NCI-H146 treated with DMSO at 0.1 percent for 48 hours (cell line): ENCODE data around the gene TRERF1.
"Not testable (repeated sequence)": the region's sequence is repeated elsewhere in the genome, so short reads cannot be mapped to it uniquely, and the experiment has no call there.

Source experiments
- DNase-seq: peaks from one replicate; lab custom pipeline; 2025; ENCODE audit not compliant: unreplicated experiment; lab: John Stamatoyannopoulos, UW

Gene TRERF1

DNA sequence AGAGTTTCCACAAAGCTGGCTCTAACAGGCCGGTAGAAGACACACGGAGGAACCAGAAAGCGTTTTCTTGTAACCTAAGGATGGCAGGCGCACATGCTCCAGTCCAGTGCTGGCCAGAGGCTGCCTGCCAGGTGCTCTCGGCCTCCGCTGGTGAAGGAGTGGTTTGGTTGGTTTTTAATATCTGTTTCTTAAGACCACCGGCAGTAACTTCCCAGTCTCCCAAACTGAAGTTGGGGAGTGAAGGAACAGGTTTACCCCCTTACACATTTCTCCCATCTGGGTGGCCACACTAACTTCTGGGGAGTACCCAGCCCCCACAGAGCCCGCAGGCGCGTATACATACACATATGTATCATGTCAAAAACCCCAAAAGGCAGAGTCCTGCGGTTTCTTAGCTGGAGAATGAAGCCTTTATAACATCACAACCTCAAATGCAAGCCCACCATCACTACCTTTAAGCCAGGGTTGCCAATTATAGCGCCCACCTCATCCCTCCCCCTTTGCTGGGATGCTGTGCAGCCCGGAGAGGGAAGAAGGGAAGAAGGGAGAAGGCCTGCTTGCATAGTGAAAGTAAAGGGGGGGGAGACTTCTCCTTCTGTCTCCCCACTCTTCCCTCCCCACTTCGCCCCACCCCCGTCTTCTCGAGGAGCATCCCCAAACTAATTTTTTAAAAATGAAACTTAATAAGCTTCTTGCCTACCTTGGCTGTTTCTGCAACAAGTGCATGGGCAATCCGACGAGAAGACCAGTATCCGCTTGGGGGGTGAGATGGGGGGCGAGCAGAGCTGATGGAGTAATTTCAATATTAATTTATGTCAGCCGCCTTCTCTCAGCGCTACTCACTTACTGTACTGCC, 1.0 kb downstream of the TRERF1 start:
- no peak for DNase-seq

DNA sequence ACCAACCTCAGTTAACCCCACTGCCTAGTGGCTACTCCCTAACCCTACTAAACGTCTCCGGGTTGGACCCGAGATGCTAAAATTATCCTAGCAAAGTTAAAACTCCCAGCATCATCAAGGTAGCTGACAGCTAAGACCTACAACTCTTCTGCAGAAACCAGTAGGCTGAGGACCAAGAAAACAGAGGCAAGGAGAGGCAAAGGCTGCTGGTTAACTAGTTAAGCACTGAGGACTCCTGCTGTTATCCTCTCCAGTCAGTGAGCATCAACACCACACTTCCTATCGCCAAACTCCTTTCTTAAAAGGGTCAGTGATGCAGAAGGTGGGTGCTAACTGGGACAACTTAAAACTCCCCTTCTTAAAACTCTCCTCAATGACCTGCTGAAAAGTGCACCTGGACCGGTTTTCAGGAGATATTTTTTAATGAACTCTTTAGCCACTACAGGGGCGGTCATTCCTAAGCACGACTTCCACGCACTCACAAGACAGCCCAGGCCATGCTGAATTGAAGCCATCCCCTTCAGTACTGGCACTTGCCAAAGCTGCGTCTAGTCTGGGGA, 1.7 kb downstream of the TRERF1 start:
- no peak for DNase-seq

DNA sequence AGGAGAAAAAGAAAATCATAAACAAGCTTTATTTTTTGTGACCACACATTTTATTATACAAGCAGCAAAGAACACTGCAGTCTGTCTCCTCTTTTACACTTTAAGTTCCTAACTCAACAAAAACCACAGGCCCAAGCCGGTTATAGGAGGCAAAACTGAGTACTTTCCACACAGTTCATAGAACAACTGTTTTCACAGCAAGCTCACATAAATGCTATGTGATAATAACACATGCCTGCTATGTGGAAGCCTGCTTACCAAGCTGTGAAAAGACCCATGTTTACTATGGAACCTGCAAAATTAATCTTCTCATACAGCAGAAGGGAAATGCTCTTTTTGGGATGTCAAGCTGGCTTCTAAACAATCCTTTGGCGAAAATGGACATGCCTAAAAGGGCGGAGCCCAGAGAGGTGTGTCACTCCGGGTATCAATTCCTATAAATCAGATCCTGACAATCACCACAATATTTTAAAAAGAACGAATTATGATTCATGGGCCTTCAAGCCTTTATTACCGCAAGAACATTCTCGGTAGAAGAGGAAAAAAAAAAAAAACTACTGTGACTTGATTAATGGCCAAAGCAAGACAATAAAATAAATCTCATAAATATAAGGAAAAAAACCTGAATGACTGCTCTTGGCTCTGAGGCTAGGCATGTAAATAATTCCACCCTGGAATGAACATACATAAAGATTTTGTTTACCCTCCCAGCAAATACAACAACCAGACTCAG, 2.6 kb downstream of the TRERF1 start:
- no peak for DNase-seq

DNA sequence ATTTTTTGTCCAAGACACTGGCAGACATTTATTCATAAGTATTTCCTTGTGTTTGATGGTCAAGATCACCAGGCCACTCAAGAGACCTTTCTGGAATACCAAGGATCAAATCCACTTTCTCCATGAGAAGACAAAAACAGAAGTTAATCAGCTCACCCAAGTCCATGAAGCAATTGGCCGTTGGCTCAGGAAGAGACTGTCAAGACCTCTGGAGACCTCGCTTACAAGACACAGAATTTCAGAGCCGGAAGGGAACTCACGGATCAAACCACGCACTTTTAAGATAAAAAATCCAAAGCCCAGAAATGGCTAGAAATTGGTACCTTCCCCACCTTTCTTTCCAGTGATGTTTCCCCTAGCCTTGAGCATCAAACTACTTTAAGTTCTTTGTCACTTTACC, 3.3 kb downstream of the TRERF1 start:
- DNase-seq = no peak

DNA sequence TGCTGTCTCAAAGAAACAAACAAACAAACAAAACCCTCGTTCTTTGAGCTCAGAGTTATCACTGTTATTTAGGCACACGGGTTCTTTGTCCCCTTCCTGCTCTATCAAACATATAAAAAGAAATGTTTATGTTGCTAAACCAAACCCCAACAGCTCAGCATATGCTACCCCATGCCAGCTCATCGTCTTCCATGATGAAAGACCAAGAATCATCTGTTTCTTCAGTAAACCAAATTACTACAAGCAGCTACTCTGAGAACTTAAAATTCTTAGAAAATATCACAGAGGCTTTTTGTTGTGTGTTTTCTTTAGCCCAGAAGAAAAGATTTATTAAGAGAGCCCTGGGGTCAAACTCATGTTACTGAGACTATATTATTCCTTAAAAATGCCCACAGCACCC, 4.7 kb downstream of the TRERF1 start:
- DNase-seq = no peak

DNA sequence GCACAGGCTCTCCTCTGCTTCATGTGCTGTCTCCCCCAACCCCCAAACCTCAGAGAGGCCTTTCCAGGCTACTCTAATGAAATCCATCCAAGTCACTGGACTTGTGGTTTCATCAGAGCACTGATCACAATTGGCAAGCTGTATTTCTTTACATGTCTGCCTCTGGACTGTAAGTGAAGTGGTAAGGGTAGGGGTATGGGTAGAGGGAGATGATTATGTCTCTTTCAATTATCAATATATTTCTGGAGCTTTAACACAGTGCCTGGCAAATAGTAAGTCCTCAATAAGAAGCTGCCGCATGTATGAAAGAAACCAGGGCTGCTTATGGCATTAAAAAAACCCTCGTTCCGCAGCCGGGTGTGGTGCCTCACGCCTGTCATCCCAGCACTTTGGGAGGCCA, 5.4 kb downstream of the TRERF1 start:
- no peak for DNase-seq

DNA sequence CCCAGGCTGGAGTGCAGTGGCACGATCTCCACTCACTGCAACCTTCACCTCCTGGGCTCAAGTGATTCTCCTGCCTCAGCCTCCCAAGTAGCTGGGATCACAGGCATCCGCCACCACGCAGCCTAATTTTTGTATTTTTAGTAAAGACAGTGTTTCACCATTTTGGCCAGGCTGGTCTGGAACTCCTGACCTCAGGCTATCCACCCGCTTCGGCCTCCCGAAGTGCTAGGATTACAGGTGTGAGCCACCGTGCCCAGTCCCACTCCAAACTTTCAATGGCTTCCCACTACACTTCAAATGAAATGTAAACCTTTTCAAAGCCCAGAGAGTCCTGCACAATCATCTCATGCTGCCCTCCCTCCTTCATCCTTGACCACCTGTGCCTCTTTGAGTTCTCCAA, 5.8 kb downstream of the TRERF1 start:
- DNase-seq = not testable (repeated sequence)

DNA sequence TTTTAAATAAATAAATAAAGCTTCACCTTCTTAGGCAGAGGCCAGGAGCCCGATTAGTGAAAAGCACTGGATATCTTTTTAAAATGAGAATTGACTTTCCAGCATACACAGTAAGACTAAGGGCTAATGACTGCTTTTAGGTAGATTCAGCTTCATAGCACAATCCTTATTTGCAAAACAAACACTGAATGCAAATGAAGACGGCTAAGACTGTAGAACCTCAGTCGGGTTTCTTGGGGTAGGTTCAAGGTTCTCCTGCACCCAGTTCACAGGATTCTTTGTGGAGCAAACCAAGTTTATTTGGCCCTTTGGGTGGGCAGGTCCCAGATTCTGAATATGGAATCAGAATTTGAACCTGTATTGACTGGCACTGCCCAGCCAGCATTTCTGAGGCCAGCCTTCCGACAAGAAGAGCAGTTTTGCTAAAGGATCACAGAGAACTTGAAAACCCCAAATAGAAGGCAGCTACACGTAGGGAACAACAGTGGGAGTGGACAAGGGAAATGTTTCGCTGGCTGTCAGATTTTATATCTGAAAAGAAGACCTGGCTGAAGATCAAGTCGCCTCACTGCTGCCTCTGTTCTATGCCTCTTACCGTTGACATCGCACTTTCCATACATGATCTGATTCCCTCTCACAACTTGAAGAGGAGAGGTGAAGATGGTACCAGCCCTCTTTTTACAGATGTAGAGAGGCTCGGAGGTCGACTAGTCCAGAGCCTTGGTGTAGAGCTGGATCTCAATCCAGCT, 8.2 kb downstream of the TRERF1 start:
- no peak for DNase-seq

DNA sequence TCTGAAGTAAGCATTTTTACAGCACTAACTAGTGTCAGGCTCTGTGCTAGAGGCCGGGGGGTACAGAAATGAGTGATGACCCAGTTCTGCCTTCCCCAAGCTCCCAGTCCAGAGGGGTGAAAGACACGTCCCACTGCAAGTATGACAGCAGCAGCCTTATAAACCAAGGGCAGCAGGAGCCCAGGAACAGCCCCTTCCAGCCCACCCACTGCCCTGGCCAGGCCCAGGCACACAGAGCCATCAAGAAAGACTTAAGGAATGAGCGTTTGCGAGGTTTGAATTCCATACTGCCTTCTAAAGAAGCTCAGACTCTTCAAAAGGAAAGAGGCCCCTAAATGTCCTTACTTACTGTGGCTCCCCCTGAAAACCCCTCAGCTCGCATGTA, 10.0 kb downstream of the TRERF1 start:
- DNase-seq = no peak

DNA sequence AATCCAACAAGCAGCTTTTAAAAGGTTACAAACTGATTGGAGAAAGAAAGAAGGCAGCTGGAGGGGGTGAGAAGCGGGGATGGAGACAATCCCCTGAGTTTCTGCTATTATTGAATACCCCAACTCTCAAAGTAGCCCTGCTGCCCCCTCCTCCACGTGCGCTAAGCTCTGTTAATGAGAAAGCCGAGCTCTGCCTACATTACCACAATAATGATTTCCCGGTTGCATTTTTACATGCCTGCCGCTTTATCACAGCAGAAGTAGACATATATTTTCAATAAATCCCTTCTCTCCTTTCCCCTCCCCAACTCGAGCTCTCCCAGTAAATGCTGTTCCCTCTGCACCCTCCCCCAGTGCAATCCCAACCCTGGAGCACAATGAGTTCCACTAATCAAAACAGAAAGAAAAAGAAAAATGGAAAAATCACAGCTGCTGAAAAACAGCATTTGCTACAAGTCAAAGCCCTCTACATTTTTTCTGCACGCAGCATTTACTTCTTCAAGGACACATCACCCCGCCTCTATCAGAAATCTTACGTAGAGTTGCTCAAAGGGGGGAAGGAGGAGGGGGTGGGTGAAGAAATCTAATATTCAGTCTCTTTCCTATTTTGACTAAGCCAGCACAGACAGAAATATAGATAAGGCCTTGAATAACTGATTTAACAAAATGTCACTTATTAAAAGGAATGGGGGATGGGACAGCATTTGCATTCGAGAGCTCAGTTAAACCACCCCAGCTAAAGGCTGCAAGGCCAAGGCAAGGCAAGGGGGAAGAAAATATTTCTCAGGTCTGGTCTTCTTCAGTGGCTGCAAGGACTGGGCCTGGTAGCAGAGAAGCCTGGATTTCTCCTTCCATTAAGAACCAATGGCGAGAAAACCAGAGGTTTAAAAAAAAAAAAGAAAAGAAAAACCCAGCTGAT, 10.7 kb downstream of the TRERF1 start:
- no peak for DNase-seq

DNA sequence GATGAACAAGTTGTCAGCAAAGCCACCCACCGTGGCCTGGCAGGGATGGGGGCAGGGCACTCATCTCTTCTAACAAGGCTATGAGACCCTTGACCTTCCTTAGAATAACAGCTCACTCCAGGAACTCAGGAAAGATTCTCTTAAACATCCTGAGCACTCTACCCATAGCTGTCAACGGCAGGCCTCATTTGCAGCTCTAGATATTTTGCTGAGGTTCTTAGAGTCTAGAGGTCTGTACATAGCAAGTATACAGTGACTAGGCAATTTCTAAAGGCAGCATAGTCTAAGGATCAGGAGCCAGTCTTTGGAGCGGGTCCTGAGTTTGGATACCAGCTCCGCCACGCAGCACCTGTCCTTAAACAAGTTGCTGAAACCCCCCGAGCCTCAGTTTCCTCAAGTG, 11.7 kb downstream of the TRERF1 start:
- DNase-seq = no peak

DNA sequence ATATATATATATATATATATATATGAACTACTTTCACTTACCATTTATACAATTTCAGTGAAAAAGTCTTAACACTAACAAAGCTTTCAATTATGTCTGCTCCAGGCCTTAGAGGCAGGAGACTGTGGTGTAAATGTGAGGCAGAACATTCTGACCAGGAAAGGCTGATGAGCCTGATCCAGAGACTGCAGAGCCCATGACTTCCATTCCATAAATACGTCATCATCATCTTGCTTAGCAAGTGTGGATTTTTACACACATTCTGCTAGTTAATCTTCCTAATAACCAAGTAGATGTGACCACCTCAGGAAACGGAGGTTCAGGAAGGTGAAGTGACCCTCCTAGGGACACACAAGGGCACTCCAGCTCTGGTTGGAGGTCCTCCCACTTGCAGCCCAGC, 14.9 kb downstream of the TRERF1 start:
- DNase-seq = no peak

DNA sequence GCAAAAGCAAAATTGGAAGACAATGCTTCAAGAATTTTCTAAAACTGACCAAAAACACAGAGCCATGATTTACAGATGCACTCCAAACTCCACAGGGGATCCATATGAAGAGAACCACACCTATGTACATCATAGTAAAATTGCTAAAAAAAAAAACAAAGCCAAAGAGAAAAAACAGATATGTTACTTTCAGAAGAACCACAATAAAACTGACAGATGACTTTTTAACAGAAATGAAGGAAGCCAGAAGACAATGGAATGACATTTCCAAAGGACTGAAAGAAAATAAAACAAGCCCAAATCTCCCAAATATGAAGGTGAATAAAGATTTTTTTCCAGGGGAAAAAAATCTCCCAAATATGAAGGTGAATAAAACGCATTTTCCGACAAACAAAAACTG, 17.5 kb downstream of the TRERF1 start:
- no peak for DNase-seq

DNA sequence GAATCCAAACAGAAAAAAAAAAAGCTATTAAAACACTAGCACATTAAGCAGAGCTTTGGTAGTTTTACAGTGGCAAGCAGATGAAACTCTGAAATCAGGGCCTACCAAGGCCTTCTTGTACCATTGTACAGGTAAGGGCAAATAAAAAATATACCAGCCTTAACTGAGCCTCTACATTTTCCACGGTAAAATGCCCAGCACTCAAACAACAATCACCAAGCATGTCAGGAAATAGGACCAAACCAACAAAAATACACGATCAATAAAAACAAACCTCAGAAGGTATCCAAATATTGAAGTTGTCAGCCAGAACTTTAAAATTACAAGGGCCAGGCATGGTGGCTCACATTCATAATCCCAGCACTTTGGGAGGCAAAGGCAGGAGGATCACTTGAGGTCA, 18.3 kb downstream of the TRERF1 start:
- DNase-seq = no peak

DNA sequence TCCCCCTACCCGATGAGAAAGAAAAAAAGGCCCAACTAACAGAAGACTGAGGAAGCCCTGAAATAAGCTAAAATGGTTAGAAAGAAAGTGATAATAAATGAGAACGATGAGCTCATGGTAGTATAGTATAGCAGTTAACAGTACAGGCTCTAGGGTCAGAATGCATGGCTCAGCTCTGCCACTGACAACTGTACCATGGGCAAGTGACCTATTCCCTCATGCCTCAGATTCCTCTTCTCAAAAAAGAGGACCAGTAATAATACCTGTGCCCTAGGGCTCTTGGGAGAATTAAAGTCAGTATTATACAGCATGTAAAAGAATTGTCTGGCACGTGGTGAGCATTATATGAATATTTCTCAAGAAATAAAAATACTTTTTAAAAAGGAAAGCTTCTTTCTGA, 19.8 kb downstream of the TRERF1 start:
- DNase-seq = no peak

DNA sequence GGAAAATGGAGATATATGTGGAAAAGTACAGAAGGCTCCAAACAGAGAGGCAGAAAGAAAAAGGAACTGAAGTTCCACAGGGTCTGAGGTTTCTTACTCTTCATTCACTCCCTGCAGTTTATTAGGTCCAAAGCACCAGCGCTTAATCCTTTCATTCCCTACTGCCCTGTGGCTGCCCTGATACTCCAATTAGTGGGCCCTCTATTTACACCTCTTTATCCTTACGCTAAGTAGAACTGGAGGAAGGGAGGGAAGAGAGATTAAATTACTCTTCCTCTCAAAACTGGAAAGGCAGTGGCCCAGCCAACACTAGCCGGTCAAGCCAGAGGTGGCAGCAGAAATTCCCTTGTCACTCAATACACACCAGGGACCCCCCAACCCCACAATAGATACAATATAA, 20.4 kb downstream of the TRERF1 start:
- no peak for DNase-seq

DNA sequence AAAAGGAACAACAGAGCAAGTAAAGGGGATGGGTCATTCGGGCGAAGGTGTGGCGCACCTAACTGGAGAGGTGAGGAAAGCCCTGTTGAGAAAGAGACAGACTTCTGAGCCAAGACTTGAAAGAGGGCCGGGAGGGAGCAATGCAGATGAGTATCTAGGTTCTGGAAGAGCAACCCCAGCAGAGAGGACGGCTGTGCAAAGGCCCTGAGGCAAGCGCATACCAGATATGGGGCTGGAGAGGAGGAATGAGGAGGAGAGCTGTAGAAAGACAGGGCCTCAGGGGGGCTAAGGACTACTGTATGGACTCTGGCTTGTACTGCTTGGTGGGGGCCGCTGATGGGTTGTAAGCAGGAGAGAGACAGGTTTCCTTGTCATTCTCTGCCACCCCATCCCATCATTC, 21.9 kb downstream of the TRERF1 start:
- no peak for DNase-seq

DNA sequence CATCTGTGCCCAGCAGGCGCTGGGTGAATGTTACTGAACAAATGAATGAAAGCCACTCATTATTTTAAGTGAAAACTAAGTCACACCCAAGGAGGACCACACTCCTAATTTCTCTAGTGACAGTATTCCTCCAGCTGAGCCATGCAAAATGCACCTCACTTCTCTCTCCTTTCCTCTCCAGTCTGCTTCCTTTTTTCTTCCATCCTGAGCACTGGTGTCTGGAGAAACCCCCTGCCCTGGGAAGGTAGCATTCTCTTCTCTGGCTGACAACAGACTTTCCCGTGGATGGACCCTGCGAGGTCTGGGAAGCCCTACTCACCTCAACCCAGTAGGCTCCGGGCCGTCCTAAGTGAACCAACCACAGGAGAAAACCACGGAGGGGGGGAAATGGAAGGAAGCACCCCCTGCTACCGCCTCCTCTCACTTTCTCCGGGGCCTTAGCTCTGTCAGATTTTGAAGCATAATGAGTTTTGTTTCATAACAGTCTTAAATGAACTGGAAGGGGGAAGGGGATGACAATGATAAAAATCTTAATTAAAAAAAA, 22.6 kb downstream of the TRERF1 start:
- no peak for DNase-seq

DNA sequence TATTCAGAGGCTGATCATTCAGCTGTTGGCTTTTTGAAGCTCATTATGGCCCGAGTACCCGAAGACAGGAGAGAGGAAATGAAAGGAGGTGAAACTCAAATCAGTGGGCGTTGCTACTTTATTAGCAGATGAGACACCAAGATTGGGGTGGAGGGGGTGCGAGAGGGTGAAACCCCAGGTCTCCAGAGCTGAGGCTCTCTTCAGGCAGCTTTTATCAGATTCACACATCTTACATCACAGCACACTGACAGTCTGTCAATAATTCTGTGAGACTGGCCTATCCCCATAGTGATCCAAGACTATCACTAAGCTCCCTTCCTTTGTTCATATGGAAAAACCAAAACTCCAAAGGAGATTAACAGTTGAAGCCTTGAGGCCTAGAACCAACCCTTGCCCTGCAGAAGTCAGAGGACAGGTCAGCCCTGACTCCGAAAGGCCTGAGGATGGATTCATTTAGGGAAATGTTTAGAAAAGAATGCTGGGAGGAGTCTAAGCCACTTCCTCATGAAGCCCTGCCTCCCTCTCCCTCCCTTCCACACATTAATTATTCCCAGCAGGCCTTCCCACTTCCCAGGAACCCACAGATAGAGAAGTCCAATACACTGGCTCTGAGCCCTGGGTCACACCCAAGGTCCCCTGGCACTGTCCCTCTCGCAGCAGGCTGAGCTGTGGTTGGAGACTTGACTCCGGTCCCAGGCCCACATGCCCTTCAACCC, 23.2 kb downstream of the TRERF1 start:
- DNase-seq = no peak

DNA sequence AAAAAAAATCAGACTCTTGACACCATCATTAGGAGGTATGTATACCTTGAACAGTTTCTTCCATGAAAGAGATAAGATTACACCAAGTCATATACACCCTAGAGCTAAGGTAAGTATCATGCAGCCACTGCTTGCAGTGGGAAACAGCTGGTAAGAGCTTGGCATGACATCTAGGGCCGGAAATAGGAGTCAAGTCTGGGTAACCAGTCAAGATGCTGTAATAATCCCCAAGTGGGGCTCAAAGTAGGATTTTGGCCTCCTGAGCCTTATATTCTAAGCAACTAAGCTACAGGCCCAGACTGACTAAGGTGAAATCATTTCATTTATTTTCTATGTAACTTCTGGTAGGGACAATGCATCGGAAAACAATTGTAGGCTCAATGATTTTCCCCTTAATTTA, 23.9 kb downstream of the TRERF1 start:
- DNase-seq = no peak
